GM12873 (cell line): ENCODE results near the gene SUMO4.

Source experiments
- TF ChIP-seq, protein P1 (sequence below): IDR thresholded peaks from 2 replicates; pipeline ENCODE4 v1.5.1; 2012; ENCODE audit warnings: low read depth, mild to moderate bottlenecking, moderate library complexity, low read length, control low read depth; ENCODE audit not compliant: insufficient read depth; ENCODE audit errors: missing control alignments

Gene SUMO4

DNA sequence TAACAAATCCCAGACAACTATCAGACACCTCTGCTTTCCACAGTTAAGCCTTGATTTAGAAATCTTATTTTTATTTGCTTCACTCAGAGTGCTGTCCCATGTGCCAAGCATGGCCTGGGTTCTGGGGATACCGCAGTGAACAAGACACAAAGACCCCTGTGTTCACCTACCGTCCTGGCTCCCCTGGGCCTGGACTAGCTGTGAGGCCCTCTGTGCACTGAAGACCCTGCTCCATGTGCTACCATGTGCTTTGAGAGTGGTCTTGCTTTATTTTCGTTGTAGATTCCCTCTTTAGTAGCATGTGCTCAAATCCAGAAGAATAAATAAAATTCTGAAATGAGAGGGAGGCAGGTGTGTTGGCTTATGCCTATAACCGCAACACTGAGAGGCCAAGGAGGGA is 22.5 kb downstream of the SUMO4 start:
- TF ChIP-seq, protein P1, sequence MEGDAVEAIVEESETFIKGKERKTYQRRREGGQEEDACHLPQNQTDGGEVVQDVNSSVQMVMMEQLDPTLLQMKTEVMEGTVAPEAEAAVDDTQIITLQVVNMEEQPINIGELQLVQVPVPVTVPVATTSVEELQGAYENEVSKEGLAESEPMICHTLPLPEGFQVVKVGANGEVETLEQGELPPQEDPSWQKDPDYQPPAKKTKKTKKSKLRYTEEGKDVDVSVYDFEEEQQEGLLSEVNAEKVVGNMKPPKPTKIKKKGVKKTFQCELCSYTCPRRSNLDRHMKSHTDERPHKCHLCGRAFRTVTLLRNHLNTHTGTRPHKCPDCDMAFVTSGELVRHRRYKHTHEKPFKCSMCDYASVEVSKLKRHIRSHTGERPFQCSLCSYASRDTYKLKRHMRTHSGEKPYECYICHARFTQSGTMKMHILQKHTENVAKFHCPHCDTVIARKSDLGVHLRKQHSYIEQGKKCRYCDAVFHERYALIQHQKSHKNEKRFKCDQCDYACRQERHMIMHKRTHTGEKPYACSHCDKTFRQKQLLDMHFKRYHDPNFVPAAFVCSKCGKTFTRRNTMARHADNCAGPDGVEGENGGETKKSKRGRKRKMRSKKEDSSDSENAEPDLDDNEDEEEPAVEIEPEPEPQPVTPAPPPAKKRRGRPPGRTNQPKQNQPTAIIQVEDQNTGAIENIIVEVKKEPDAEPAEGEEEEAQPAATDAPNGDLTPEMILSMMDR, result no peak

DNA sequence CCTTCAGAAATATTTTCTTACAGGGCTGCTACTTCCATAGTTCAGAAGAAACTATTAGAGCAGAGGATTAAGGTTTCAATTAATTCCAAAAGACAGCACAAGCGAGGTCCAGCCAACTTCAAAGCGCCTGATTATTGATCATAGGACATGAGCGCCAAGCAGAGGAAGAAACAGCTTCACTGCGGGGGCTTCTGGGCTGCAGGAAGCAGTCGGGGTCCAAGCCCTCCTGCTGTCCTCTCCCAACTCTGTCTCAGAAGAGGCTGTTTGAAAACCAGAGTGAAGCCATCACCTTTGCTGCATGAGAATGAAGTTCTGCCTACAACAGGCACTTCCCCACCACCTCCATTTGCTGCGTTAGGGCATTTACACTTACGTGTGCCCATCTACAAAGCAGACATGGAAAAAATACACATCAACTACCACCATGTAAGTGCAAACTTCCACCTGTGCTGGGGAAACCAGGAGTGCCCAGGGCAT is 23.9 kb downstream of the SUMO4 start:
- TF ChIP-seq, protein P1, result no peak

DNA sequence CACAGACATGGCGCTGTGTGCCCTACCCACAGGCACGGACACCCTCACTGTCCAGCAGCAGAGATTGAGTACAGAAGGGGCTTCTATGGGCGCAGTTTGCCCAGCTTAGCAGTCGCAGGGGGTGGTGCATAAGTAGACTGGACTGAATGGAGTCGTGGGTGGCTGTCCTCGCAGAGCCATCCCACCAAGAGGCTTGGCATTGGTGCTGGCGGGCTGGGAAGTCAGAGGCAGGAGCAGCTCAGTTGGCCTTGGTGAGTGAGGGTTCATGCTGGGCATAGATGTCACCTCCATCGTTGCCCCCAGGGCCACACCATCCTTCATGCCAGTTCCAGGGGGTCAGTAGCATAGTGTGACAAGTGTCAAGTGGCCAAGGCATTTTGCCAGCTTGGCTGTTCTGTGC is 25.2 kb downstream of the SUMO4 start:
- TF ChIP-seq, protein P1, result no peak

DNA sequence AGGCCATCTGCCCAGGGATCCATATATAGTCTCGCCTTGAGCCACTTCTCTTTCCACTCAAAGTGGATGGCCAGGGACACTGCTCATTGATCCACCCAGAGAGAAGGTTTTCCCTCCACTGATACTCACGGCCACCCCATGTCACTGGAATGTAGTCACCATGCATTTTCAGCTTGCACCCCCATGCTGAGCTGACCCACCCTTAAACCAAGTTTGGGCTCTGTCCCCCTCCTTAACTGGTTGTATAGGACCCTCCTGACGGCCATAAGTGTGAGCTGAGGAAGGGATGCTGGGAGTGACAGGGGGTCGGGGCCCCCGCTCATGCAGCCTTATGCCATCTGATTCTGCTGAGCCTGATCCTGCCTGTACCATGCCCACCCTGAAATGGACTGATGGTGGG is 25.7 kb downstream of the SUMO4 start:
- TF ChIP-seq, protein P1, result no peak

DNA sequence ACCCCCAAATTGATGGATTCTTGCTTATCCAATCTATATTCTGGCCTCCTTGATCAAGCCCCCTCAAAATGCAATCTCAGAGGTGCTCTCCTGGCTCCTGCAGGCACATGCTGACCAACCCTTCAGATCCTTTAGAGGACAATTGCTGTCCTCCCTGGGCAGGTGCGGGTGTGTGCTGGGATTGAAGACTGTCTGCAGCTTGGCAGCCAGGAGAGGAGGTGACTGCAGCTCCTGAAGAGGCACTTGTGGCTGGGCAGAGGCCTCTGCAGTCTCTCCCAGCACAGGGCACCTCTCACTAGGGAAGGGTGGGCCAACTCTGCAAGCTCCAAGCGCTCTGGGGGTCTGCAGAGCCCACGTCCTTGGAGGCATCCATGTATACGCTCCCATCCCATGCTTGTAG is 28.5 kb downstream of the SUMO4 start:
- TF ChIP-seq, protein P1, result no peak

DNA sequence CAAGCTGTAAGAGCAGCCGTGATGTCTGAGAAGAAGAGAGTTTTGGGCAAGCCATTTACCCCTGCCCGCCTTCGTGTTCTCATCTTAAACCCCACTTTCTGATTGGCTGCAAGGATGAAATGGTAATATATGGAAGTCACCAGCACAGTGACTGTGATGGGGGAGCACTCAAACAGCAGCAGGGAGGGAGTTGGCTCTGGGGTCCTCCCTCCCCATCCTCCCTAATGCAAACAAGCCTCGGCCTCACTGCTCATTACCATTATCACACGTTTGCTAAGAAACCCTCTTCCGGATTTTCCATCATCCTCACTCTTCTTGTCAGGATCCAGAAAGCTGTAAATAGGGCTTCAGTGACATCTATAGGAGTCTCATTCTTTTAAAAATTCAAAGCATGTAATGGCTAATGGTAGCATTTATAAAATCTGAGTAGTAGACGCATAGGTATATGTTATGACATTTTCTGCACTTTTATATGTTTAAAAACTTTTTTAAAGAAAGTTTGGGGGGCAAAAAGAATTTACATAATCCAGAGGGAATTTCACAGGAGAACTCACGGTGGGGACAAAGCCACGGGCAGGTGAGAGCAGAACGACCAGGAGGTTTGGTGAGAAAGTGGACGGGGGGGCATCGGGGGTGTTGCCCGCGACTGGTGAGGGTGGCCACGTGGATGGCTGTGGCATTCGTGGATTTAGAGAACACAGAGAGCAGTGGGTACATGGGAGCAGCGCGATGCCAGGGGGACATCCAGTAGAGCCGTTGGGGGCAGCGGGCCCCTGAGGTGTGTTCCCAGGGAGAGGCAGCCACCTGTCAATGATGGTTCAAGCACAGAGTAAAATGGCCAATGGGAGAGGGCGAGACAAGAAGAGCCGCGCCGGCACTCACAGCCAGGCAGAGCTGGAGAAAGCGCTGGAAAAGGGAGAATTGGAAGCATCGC is 29.6 kb downstream of the SUMO4 start:
- TF ChIP-seq, protein P1, result no peak

DNA sequence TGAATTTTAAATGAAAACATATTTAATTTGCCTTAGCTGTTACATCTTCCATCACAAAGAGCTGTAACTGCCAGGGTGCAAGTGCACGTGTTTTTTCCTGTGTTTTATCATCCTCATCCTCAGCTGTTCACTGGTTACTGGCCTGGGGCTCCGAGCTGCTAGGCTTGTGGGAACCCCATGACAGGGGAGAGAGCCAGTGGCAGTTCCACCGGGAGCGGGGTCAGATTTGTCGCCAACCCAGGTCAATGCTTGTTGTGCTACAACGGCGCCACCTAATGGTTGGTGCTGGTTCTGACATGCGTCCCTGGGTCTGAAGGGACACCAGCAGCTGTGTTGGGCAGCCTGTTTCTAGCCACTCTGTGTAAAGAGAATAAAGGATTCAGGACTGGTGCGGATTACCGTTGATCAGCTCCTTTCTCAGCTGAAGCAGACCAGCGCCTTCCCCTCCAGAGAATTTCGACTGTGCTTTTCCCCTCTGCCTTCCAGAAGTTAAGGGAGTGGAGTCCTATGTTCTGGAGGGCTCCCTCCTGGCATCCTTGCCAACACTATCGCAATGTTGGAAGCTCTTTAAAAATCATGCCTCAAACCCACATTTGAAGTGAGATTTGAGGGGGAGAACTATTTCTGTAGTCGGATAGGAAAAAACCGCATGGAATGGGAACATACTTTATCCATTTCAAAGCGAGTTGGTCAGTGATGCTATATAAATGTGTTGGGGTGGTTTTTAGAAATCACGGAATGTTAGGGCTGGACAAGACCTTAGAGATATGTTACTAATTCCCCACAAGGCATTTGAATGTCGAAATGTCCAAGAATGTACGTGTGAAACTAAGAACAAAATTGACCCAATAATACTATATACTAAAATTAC is 32.1 kb downstream of the SUMO4 start:
- TF ChIP-seq, protein P1, result peak; percentile 96
